ENCODE results near the gene PFDN1. TPM values are rescaled to one million over a fixed set of nuclear protein-coding genes. Genes with fewer than 3 reads are reported as not detected.

PFDN1 gene
- total RNA-seq, 4 donors from 2014 or later, result 58.7 to 91.7 (median 76.2) TPM

DNA sequence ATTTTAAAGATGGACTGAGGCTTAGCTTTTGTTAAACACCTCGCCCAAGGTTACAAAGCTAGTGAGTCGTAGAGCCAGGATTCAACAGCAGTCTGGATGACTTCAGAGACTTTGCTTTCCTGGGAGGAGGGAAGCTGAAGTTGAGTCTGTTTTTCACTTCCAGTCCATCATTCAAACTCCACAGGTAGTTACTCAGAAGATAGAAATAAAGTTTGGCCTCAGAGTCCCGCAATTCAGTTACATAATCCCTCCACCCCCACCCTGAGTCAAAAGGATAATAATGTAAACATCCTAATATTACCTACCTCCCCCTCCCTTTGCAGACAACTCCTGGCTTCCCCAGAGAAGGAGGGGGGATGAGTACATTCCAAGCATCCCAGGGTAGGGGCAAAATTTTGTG is 35.4 kb upstream of the PFDN1 start:
- H3K4me3 ChIP-seq, result no peak overlapping the region

DNA sequence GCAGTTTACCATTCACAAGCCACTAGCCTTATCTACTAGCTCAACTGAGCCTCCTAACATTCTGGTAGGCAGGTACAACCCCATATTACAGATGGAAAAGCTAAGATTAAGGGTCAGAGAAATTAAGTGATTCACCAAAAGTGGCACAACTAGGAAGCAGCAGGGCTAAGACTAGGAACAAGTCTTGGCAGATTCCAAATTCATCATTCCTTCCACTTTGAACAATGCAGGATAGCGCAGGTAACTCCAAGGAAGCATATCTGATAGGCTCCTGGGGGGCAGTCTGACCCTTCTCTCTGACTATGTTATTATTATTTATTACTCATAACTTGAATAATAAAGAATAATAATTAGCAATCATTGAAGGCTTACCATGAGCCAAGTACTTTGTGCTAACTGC is 35.0 kb upstream of the PFDN1 start:
- 71% methylated on average over 1 of the region's 1 CpG for WGBS

More for the DNA sequence above, 35.4 kb upstream of the PFDN1 start:
- Histone ChIP-seq H3K36me3 (peaks cover 23% of the 10 kb centered on the region), H3K27me3 (no peaks in the 10 kb centered on the region), H3K9me3 (no peaks in the 10 kb centered on the region), H3K27ac (no peak overlapping the region), H3K4me1 (peaks cover 40% of the 10 kb centered on the region)
- WGBS, result 70% methylated on average over 3 of the region's 3 CpGs
- DNase-seq (ENCODE audit: low spot score in 2 of 2), result no peak
- TF ChIP-seq, protein P1, sequence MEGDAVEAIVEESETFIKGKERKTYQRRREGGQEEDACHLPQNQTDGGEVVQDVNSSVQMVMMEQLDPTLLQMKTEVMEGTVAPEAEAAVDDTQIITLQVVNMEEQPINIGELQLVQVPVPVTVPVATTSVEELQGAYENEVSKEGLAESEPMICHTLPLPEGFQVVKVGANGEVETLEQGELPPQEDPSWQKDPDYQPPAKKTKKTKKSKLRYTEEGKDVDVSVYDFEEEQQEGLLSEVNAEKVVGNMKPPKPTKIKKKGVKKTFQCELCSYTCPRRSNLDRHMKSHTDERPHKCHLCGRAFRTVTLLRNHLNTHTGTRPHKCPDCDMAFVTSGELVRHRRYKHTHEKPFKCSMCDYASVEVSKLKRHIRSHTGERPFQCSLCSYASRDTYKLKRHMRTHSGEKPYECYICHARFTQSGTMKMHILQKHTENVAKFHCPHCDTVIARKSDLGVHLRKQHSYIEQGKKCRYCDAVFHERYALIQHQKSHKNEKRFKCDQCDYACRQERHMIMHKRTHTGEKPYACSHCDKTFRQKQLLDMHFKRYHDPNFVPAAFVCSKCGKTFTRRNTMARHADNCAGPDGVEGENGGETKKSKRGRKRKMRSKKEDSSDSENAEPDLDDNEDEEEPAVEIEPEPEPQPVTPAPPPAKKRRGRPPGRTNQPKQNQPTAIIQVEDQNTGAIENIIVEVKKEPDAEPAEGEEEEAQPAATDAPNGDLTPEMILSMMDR (IDR thresholded peaks at IDR 0.05), result no peak
- TF ChIP-seq EP300 (IDR thresholded peaks at IDR 0.05) (no peak), POLR2A (IDR thresholded peaks at IDR 0.05) (no peak), POLR2AphosphoS5 (IDR thresholded peaks at IDR 0.05) (no peak)

DNA sequence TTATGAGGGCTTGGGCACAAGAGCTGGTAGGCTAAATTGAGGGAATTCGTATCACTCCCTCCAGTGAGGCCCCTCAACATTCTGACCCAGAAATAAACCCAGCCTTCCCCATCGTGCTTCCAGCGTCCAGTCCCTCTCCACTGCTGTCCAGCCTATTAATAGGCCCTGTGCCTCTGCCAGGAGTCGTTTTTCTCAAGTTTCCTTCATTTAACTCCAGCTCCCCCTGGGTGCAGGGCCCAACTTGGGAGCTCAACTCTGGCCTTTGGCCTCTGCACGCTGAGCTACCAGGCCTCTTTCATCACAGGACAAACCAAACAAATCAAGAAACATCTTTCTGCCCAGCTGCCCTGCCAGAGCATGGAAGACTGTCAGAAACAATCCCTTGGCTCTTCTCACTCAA is 33.5 kb upstream of the PFDN1 start:
- TF ChIP-seq, protein P1 (IDR thresholded peaks at IDR 0.05), result no peak
- TF ChIP-seq POLR2A (IDR thresholded peaks at IDR 0.05) (no peak), POLR2AphosphoS5 (IDR thresholded peaks at IDR 0.05) (no peak), EP300 (IDR thresholded peaks at IDR 0.05) (no peak)
- H3K4me3 ChIP-seq, result no peak overlapping the region
- peaks cover 24% of the 10 kb centered on the region for H3K4me1 ChIP-seq
- no peak overlapping the region for H3K27ac ChIP-seq
- H3K9me3 ChIP-seq, result no peaks in the 10 kb centered on the region
- DNase-seq (ENCODE audit: low spot score in 2 of 2), result no peak
- no peaks in the 10 kb centered on the region for H3K27me3 ChIP-seq
- H3K36me3 ChIP-seq, result peaks cover 27% of the 10 kb centered on the region
- 75% methylated on average over 5 of the region's 5 CpGs for WGBS

More for the DNA sequence above, 35.0 kb upstream of the PFDN1 start:
- H3K9me3 ChIP-seq, result no peaks in the 10 kb centered on the region
- H3K36me3 ChIP-seq, result peaks cover 27% of the 10 kb centered on the region
- H3K27ac ChIP-seq, result no peak overlapping the region
- TF ChIP-seq POLR2AphosphoS5 (IDR thresholded peaks at IDR 0.05) (no peak), EP300 (IDR thresholded peaks at IDR 0.05) (no peak), POLR2A (IDR thresholded peaks at IDR 0.05) (no peak)
- TF ChIP-seq, protein P1 (IDR thresholded peaks at IDR 0.05), result no peak
- no peak for DNase-seq (ENCODE audit: low spot score in 2 of 2)
- no peaks in the 10 kb centered on the region for H3K27me3 ChIP-seq
- no peak overlapping the region for H3K4me3 ChIP-seq
- peaks cover 36% of the 10 kb centered on the region for H3K4me1 ChIP-seq

DNA sequence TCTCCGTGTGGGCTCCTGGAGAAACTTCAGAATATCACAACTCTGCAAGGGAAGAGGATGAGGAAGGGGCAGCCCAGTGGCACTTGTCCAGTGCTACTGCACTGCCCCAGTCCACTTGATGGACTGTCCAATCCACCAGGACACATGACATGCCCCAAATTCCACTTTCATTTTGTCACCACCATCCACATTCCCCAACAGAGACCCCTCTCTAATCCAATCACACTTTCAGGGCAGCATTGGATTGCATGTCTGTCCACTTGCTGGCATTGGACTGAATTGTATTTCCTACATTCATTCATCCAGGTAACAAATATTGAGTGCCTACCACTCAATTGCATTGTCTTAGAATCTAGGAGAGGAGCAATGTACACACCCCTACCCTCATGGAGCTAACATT is 28.7 kb upstream of the PFDN1 start:
- no peak overlapping the region for H3K4me3 ChIP-seq
- no peaks in the 10 kb centered on the region for H3K9me3 ChIP-seq
- H3K36me3 ChIP-seq, result peaks cover 27% of the 10 kb centered on the region
- H3K27ac ChIP-seq, result no peak overlapping the region
- WGBS, result 92% methylated on average over 1 of the region's 1 CpG
- DNase-seq (ENCODE audit: low spot score in 2 of 2), result no peak
- no peaks in the 10 kb centered on the region for H3K27me3 ChIP-seq
- TF ChIP-seq POLR2A (IDR thresholded peaks at IDR 0.05) (no peak), EP300 (IDR thresholded peaks at IDR 0.05) (no peak), POLR2AphosphoS5 (IDR thresholded peaks at IDR 0.05) (no peak)
- TF ChIP-seq, protein P1 (IDR thresholded peaks at IDR 0.05), result no peak
- H3K4me1 ChIP-seq, result peaks cover 2% of the 10 kb centered on the region

DNA sequence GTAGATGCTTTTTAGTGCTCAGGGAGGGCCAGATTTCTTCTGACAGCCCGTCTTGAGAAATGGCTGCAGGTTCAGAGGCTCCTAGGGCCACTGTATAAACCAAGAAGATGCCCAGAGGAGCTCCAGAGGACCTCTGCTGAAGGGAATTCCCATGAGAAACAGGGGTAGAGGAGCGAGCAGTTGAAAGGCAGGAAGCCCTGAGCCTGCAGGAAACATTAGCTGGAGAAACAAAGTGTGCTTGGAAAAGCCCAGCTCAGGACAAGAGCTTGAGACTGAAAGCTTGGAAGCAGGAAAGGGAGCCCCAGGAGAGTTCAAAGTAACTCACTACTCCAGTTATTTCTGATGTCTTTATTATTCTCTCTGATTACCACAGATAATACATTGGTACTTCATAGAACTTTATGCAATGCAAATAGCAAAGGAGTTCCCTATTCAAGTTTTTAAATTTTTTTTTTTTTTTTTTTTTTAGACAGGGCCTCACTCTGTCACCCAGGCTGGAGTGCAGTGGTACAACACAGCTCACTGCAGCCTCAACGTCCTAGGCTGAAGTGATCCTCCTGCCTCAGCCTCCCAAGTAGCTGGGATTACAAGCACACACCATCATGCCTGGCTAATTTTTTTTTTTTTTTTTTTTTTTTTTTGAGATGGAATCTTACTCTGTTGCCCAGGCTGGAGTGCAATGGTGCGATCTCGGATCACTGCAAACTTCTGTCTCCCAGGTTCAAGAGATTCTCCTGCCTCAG is 27.0 kb upstream of the PFDN1 start:
- TF ChIP-seq EP300 (IDR thresholded peaks at IDR 0.05) (no peak), POLR2A (IDR thresholded peaks at IDR 0.05) (no peak), POLR2AphosphoS5 (IDR thresholded peaks at IDR 0.05) (no peak)
- TF ChIP-seq, protein P1 (IDR thresholded peaks at IDR 0.05), result no peak
- Histone ChIP-seq H3K4me1 (peaks cover 1% of the 10 kb centered on the region), H3K9me3 (no peaks in the 10 kb centered on the region), H3K27ac (no peak overlapping the region), H3K27me3 (no peaks in the 10 kb centered on the region), H3K36me3 (peaks cover 20% of the 10 kb centered on the region), H3K4me3 (no peak overlapping the region)
- 75% methylated on average over 5 of the region's 5 CpGs for WGBS
- DNase-seq (ENCODE audit: low spot score in 2 of 2), result no peak

All from suprapubic skin (tissue), 4 donors.